PFSK-1 (cell line): ENCODE data around the gene CUL4A.

Experiments used
- POLR2AphosphoS5 ChIP-seq: IDR thresholded peaks from 2 replicates; pipeline ENCODE4 v1.6.1; 2012; ENCODE audit warnings: low read depth, mild to moderate bottlenecking, control low read depth, low read length, moderate library complexity
- REST ChIP-seq, 2 experiments: IDR thresholded peaks; 2 replicates each; pipeline versions ENCODE4 v1.6.1 to v1.8.0; 2011 to 2012; ENCODE audit warnings: low read depth in 2 of 2, low read length in 2 of 2, control low read depth in 1 of 2, inconsistent platforms in 1 of 2, mild to moderate bottlenecking in 1 of 2, moderate library complexity in 1 of 2; ENCODE audit not compliant: insufficient read depth in 1 of 2
- SIN3A ChIP-seq: IDR thresholded peaks from 2 replicates; pipeline ENCODE4 v1.6.1; 2012; ENCODE audit warnings: mild to moderate bottlenecking, low read length, moderate library complexity, borderline replicate concordance; ENCODE audit not compliant: insufficient read depth
- TAF1 ChIP-seq: IDR thresholded peaks from 2 replicates; pipeline ENCODE4 v1.6.1; 2012; ENCODE audit warnings: low read length, control low read depth, borderline replicate concordance; ENCODE audit not compliant: insufficient read depth

GRCh38 chr13:113176822-113177221 lies 32.6 kb upstream of the CUL4A start:
- no peak for TF ChIP-seq POLR2AphosphoS5
- no peak for TF ChIP-seq SIN3A
- TF ChIP-seq TAF1: no peak
- TF ChIP-seq REST (IDR thresholded peaks at IDR 0.05; ENCODE audit: insufficient read depth in 1 of 2, low read depth in 2 of 2, low read length in 2 of 2): no peak
